ENCODE measurements around the gene MET. TPM values are rescaled to one million over a fixed set of nuclear protein-coding genes. Genes with fewer than 3 reads are reported as not detected.

MET gene
- total and polyA plus RNA-seq, 2 of the 8 experiments (the other 6 are each of a cell fraction or from before 2014, with no cell fraction given) = 3.5 to 12.9 TPM

GRCh38 chr7:116711790-116712189 lies 39.8 kb downstream of the MET start:
- ChIA-PET POLR2A (ENCODE audit: partially characterized antibody) (no interaction called here), CTCF (ENCODE audit: partially characterized antibody) (no interaction called here)
- no peak overlapping the region for H2BK12ac ChIP-seq (ENCODE audit: low read depth, low read length)
- no peak overlapping the region for H2AK5ac ChIP-seq (ENCODE audit: low read depth, low read length)
- H3K56ac ChIP-seq (replicated peaks; ENCODE audit: insufficient read length, low read depth, low read length) = no peak overlapping the region
- no peaks in the 10 kb centered on the region for H4K20me1 ChIP-seq (replicated peaks in 1 of 2; ENCODE audit: control insufficient read depth in 1 of 2, insufficient read depth in 2 of 2, low read length in 2 of 2)
- no peak overlapping the region for H3K9ac ChIP-seq (replicated peaks in 1 of 4; ENCODE audit: extremely low read depth in 1 of 4, low read depth in 3 of 4, low read length in 3 of 4)
- H3K79me2 ChIP-seq (ENCODE audit: control insufficient read depth in 1 of 2, insufficient read depth in 2 of 2, low read length in 2 of 2) = no peaks in the 10 kb centered on the region
- H3K23ac ChIP-seq (ENCODE audit: insufficient read length) = no peak overlapping the region
- no peak overlapping the region for H4K5ac ChIP-seq (ENCODE audit: insufficient read length, low read depth, low read length)
- H3K4me3 ChIP-seq (ENCODE audit: extremely low read depth in 1 of 4, insufficient read depth in 2 of 4, low read depth in 3 of 4, low read length in 4 of 4) = no peak overlapping the region
- H3K23me2 ChIP-seq (ENCODE audit: low read depth, low read length) = no peaks in the 10 kb centered on the region
- H3K18ac ChIP-seq (ENCODE audit: extremely low read depth, low read length) = no peak overlapping the region
- H2BK120ac ChIP-seq (replicated peaks; ENCODE audit: low read depth, low read length) = no peak overlapping the region
- no peaks in the 10 kb centered on the region; the same call in 1 of the 2 replicates for H3K79me1 ChIP-seq (ENCODE audit: low read depth, low read length)
- no peak overlapping the region for H2BK20ac ChIP-seq (ENCODE audit: low read length)
- no peak overlapping the region for H2BK5ac ChIP-seq (ENCODE audit: low read depth, low read length)
- no peaks in the 10 kb centered on the region for H3K27me3 ChIP-seq (replicated peaks in 1 of 4; ENCODE audit: control insufficient read depth in 3 of 4, extremely low read depth in 1 of 4, insufficient read depth in 3 of 4, low read length in 3 of 4)
- no peak overlapping the region for H4K8ac ChIP-seq (ENCODE audit: extremely low read depth, insufficient read depth, low read length)
- no peak overlapping the region for H3K4ac ChIP-seq (replicated peaks; ENCODE audit: insufficient read length, low read depth, low read length)
- H3K14ac ChIP-seq (ENCODE audit: insufficient read length) = no peak overlapping the region
- H3K4me2 ChIP-seq (ENCODE audit: insufficient read depth in 1 of 2, low read depth in 2 of 2, low read length in 2 of 2) = no peak overlapping the region
- no peak for FAIRE-seq
- no peak overlapping the region for H2BK15ac ChIP-seq (ENCODE audit: low read length)
- no peaks in the 10 kb centered on the region for H3K9me3 ChIP-seq (ENCODE audit: insufficient read depth in 2 of 2, low read depth in 1 of 2, low read length in 1 of 2)
- no peak overlapping the region for H3K27ac ChIP-seq (ENCODE audit: low read depth, low read length)
- H3K36me3 ChIP-seq (ENCODE audit: control insufficient read depth in 2 of 4, insufficient read depth in 4 of 4, low read length in 3 of 4) = no peaks in the 10 kb centered on the region
- H3K4me1 ChIP-seq (replicated peaks in 1 of 4; ENCODE audit: control insufficient read depth in 3 of 4, insufficient read depth in 4 of 4, low read length in 3 of 4) = peaks cover 0 to 9% (median 2%) of the 10 kb centered on the region in 4 experiments; a peak in 3 of 7 replicates
- WGBS, 2 experiments (ENCODE audit: extremely low coverage in 1 of 2, insufficient coverage in 1 of 2, insufficient read length in 1 of 2, insufficient replicate concordance in 2 of 2, low coverage in 1 of 2, low lambda C conversion rate in 2 of 2, missing lambda C conversion rate in 1 of 2) = 85% methylated on average over 4 of the region's 4 CpGs; no CpG with 5 or more reads in 1 of the 2 experiments
- H4K91ac ChIP-seq (replicated peaks; ENCODE audit: insufficient read length, low read length) = no peak overlapping the region
- DNase-seq (ENCODE audit: low read depth in 1 of 2, low spot score in 2 of 2) = no peak
- H2AFZ ChIP-seq (ENCODE audit: low read length) = no peak overlapping the region
- TF ChIP-seq POU5F1 (IDR thresholded peaks at IDR 0.05; ENCODE audit: low read depth, low read length) (no peak), TBP (IDR thresholded peaks at IDR 0.05; ENCODE audit: low read depth, low read length) (no peak), BCL11A (IDR thresholded peaks at IDR 0.05; ENCODE audit: low read depth in 2 of 2, low read length in 2 of 2) (no peak), RBBP5 (IDR thresholded peaks at IDR 0.05; ENCODE audit: borderline replicate concordance, low read depth, low read length) (no peak), TAF7 (optimal IDR thresholded peaks at IDR 0.05; ENCODE audit: borderline replicate concordance, low read depth, low read length) (no peak), EZH2 (IDR thresholded peaks at IDR 0.05; ENCODE audit: low read depth, low read length, severe bottlenecking) (no peak), SUZ12 (IDR thresholded peaks at IDR 0.05; ENCODE audit: low read length) (no peak), KDM4A (IDR thresholded peaks at IDR 0.05; ENCODE audit: low read depth, low read length, severe bottlenecking) (no peak), SRF (IDR thresholded peaks at IDR 0.05; ENCODE audit: low read depth, low read length) (no peak)
